Skeletal muscle satellite cell (primary cell): ENCODE results near the gene TYMS.
"Not testable (repeated sequence)": the region's sequence is repeated elsewhere in the genome, so short reads cannot be mapped to it uniquely, and the experiment has no call there.

Experiments
- H3K27me3 ChIP-seq: 2 replicates; pipeline ENCODE4 v1.7.0; 2013; ENCODE audit warnings: low read length; ENCODE audit not compliant: control insufficient read depth, insufficient read depth
- H3K36me3 ChIP-seq: 2 replicates; pipeline ENCODE4 v1.7.0; 2013; ENCODE audit warnings: mild to moderate bottlenecking, control low read depth, low read length; ENCODE audit not compliant: insufficient read depth
- H3K4me1 ChIP-seq: 2 replicates; pipeline ENCODE4 v1.7.0; 2013; ENCODE audit warnings: low read length; ENCODE audit not compliant: control insufficient read depth, insufficient read depth
- H3K4me2 ChIP-seq: 2 replicates; pipeline ENCODE4 v1.7.0; 2013; ENCODE audit warnings: mild to moderate bottlenecking, low read length
- H3K4me3 ChIP-seq: 2 replicates; pipeline ENCODE4 v1.7.0; 2013; ENCODE audit warnings: low read length
- H3K9ac ChIP-seq: 2 replicates; pipeline ENCODE4 v1.7.0; 2013; ENCODE audit warnings: mild to moderate bottlenecking, low read depth, low read length, moderate library complexity
- H3K9me3 ChIP-seq: replicated peaks from 2 replicates; pipeline ENCODE4 v1.7.0; 2013; ENCODE audit warnings: mild to moderate bottlenecking, control low read depth, low read length

TYMS gene

DNA sequence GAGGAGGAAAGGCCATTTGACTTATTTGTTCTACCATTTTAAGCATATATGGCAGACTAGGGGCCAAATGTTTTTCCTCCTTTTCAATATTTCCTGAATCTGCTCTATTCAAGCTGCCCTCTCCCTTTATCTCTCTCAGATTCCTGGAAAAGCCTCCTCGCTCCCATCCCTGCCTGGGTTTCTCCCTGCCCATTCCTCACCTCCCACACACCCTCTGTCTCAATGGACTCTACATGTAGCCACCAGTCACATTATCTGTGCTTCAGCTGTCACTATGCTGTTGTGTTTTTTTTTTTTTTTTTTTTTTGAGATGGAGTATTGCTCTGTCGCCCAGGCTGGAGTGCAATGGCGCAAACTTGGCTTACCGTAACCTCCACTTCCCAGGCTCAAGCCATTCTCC, 22.9 kb downstream of the TYMS start:
- Histone ChIP-seq H3K36me3 (peaks cover 36% of the 10 kb centered on the region), H3K4me3 (no peak overlapping the region)

GRCh38 chr18:681985-682384, 24.5 kb downstream of the TYMS start:
- H3K9me3 ChIP-seq = no peaks in the 10 kb centered on the region
- H3K9ac ChIP-seq = no peak overlapping the region
- no peak overlapping the region for H3K4me2 ChIP-seq
- H3K4me3 ChIP-seq = no peak overlapping the region
- H3K36me3 ChIP-seq = peaks cover 47% of the 10 kb centered on the region
- no peaks in the 10 kb centered on the region for H3K27me3 ChIP-seq
- no peaks in the 10 kb centered on the region for H3K4me1 ChIP-seq

More for the DNA sequence above, 22.9 kb downstream of the TYMS start:
- Histone ChIP-seq H3K27me3 (no peaks in the 10 kb centered on the region), H3K9me3 (no peaks in the 10 kb centered on the region), H3K4me2 (no peak overlapping the region), H3K4me1 (no peaks in the 10 kb centered on the region), H3K9ac (no peak overlapping the region)

GRCh38 chr18:682416-682815, 25.0 kb downstream of the TYMS start:
- H3K27me3 ChIP-seq, H3K4me1 ChIP-seq, H3K9ac ChIP-seq, H3K4me2 ChIP-seq, H3K4me3 ChIP-seq, H3K9me3 ChIP-seq: not testable (repeated sequence)
- peaks cover 43% of the 10 kb centered on the region for H3K36me3 ChIP-seq

DNA sequence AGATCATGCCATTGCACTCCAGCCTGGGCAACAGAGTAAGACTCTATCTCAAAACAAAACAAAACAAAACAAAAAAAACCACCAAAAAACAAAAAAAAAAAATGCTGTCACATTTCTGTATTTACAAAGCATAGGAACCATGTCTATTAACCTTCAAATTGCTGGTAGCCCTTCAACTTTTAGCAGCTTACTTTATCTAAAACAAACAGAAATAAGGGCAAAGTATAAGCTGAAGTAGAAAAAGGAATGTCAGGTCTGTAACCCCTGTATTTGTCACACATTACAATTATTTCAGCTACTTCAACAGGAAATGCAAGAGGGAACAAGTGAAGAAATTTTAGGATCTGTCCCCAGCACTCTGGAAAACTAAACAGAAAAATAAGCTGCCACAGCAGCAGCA, 25.4 kb downstream of the TYMS start:
- Histone ChIP-seq H3K36me3 (peaks cover 42% of the 10 kb centered on the region), H3K9ac (no peak overlapping the region), H3K4me3 (no peak overlapping the region), H3K4me2 (no peak overlapping the region), H3K4me1 (no peaks in the 10 kb centered on the region), H3K9me3 (no peaks in the 10 kb centered on the region), H3K27me3 (no peaks in the 10 kb centered on the region)

DNA sequence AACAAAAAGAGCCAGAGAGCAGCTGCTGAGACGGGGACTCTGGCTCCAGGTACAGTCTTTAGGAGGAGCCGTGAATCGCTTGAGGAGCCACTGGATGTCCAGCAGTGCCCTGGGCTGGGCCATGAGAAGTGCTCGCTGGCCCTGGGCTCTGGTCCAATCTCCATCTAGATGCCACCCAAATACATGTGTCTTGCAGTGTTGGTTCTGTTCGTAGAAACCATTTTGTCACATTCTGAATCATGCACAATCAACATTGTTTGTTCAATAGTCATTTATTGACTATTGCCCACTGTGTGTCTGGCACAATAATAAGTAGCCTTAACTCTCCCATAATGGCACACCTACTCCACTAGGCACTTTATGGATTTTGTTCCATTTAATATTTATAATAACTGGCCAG, 26.1 kb downstream of the TYMS start:
- Histone ChIP-seq H3K4me1 (no peaks in the 10 kb centered on the region), H3K27me3 (no peaks in the 10 kb centered on the region), H3K9ac (no peak overlapping the region), H3K9me3 (no peaks in the 10 kb centered on the region), H3K36me3 (peaks cover 44% of the 10 kb centered on the region), H3K4me2 (no peak overlapping the region), H3K4me3 (no peak overlapping the region)

DNA sequence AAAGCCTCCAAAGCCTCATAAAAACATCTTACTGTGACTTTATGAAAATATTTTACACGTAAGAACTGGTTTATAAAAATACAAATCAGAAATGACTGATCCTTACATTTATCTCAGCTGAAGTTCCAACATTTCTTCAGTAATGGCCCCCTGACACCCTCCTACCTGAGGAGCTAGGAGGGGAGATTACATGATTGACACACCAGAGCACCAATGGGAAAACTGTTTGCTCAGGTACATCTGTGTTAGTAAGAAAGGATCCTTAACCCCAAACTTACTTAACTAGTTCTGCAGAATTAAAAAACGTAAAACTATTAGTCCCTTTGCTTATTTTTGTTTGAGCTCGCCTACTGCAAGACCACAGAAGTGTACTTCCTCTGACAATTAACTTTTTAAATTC, 28.0 kb downstream of the TYMS start:
- Histone ChIP-seq H3K27me3 (no peaks in the 10 kb centered on the region), H3K9ac (no peak overlapping the region), H3K4me3 (no peak overlapping the region), H3K4me1 (no peaks in the 10 kb centered on the region), H3K36me3 (peaks cover 45% of the 10 kb centered on the region), H3K9me3 (no peaks in the 10 kb centered on the region), H3K4me2 (no peak overlapping the region)

DNA sequence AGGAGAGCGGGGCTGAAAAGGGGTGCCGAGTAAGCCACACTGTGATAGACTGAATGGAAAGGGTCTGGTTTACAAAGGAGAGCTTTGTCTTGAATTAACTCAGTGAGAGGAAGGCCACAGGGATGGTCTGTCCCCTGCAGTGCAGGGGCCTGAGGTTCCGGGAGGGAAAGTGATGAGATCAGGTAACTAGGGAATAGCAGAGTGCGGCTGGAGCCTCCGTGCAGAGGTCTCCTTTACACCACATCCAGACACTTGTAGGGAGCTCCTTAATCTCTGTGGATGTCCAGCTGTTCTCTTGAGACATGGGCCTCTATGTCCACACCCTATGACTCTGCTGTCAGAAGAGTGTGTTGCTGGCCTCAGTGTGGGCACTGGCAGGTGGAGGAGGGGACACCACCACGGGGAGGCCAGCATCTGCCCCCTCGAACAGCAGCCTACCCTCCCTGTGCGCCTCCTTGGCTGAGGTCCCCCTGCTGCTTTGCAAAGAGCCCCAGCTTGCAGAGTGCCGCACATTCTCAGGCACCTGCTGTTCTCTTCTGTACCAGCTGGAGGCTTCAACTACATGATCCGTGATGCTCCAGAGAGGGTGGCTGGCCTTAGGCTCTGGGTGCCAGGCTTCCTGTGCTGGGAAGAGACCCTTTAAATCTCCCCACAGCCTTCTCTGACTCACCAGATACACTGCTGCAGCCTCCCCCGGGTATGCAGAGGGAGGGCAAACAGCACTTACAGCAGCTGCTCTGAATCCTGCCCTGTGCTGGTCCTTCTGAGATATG, 29.1 kb downstream of the TYMS start:
- Histone ChIP-seq H3K27me3 (no peaks in the 10 kb centered on the region), H3K4me1 (no peaks in the 10 kb centered on the region), H3K9me3 (no peaks in the 10 kb centered on the region), H3K36me3 (peaks cover 41% of the 10 kb centered on the region), H3K4me3 (no peak overlapping the region), H3K9ac (no peak overlapping the region), H3K4me2 (no peak overlapping the region)

DNA sequence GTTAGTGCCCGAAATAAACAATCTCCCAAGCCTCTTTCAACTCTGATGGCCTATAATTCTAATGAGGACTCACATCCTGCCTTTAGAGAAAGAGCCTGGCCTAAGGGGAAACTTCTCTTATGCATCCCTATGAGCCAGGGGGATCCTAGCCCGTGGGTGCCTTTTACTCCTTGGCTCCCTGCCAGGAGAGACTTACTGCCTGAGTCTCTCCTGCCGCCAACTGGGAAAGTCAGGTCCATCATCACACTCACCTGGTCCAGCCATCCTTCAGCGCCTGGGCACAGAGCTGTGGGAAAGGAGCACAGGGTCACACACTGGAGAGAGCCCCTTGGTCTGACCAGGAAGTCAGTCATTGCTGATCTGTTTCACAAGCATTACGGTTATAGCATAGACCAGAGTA, 30.9 kb downstream of the TYMS start:
- Histone ChIP-seq H3K27me3 (no peaks in the 10 kb centered on the region), H3K9me3 (no peaks in the 10 kb centered on the region), H3K4me3 (no peak overlapping the region), H3K9ac (no peak overlapping the region), H3K36me3 (peaks cover 45% of the 10 kb centered on the region), H3K4me2 (no peak overlapping the region), H3K4me1 (no peaks in the 10 kb centered on the region)

- Histone ChIP-seq H3K9me3 (no peaks in the 10 kb centered on the region), H3K9ac (no peak overlapping the region), H3K4me2 (no peak overlapping the region), H3K4me1 (no peaks in the 10 kb centered on the region), H3K27me3 (no peaks in the 10 kb centered on the region), H3K36me3 (peaks cover 39% of the 10 kb centered on the region), H3K4me3 (no peak overlapping the region)
These were observed 35.4 kb downstream of the TYMS start for GRCh38 chr18:692824-693223.

- no peak overlapping the region for H3K4me3 ChIP-seq
- no peaks in the 10 kb centered on the region for H3K9me3 ChIP-seq
- H3K9ac ChIP-seq = no peak overlapping the region
- H3K4me2 ChIP-seq = no peak overlapping the region
- H3K27me3 ChIP-seq = no peaks in the 10 kb centered on the region
- peaks cover 35% of the 10 kb centered on the region for H3K36me3 ChIP-seq
- H3K4me1 ChIP-seq = no peaks in the 10 kb centered on the region
These were observed 36.2 kb downstream of the TYMS start for GRCh38 chr18:693466-694187.

DNA sequence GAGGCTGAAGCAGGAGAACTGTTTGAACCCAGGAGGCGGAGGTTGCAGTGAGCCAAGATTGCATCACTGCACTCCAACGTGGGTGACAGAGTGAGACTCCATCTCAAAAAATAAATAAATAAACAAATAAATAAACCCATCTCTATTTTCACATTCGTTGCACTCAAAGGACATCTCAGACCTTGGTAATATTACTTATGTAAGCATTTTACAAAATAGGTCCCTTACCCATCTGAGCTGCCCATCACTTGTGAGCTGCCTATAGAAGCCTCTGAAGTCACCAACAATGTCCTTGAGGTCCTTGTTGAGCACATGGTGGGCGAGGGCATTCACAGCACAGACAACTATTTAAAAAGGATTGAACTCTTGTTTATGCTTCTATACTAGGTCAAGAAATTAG, 39.6 kb downstream of the TYMS start:
- no peaks in the 10 kb centered on the region for H3K9me3 ChIP-seq
- no peak overlapping the region for H3K4me2 ChIP-seq
- H3K36me3 ChIP-seq = peaks cover 27% of the 10 kb centered on the region
- no peaks in the 10 kb centered on the region for H3K27me3 ChIP-seq
- no peaks in the 10 kb centered on the region for H3K4me1 ChIP-seq
- H3K4me3 ChIP-seq = no peak overlapping the region
- H3K9ac ChIP-seq = no peak overlapping the region

GRCh38 chr18:697800-698199, 40.3 kb downstream of the TYMS start:
- Histone ChIP-seq H3K4me3 (no peak overlapping the region), H3K27me3 (no peaks in the 10 kb centered on the region), H3K4me2 (no peak overlapping the region), H3K9ac (no peak overlapping the region), H3K9me3 (no peaks in the 10 kb centered on the region), H3K36me3 (peaks cover 21% of the 10 kb centered on the region), H3K4me1 (peaks cover 6% of the 10 kb centered on the region)
